Astrocyte (in vitro differentiated cells and primary cell): ENCODE data around the gene GLRB. TPM values are rescaled to one million over a fixed set of nuclear protein-coding genes. Genes with fewer than 3 reads are reported as not detected.
A peak's percentile ranks its signal among the peaks of the same experiment; 100 is the strongest.

ENCODE experiments used
- DNase-seq: peaks from one replicate; pipeline ENCODE4 v3.0.0-alpha.2; 2010; ENCODE audit warnings: low read depth
- FAIRE-seq: peaks from 2 replicates; lab custom pipeline; 2011; peaks lifted over from hg19 to GRCh38; lab: Jason Lieb, UNC
- H2AFZ ChIP-seq: 2 replicates; pipeline ENCODE4 v1.6.0; 2012; ENCODE audit warnings: low read depth, low read length, inconsistent platforms
- H3K27ac ChIP-seq: 2 replicates; pipeline ENCODE4 v1.5.1; 2011; ENCODE audit warnings: low read depth, low read length, inconsistent platforms
- H3K27me3 ChIP-seq: 2 replicates; pipeline ENCODE4 v1.6.0; 2011; ENCODE audit warnings: low read length, inconsistent platforms; ENCODE audit not compliant: insufficient read depth
- H3K36me3 ChIP-seq: 2 replicates; pipeline ENCODE4 v1.5.1; 2011; ENCODE audit warnings: low read length, inconsistent platforms; ENCODE audit not compliant: insufficient read depth
- H3K4me1 ChIP-seq: 2 replicates; pipeline ENCODE4 v1.5.1; 2011; ENCODE audit warnings: low read length, inconsistent platforms; ENCODE audit not compliant: insufficient read depth
- H3K4me2 ChIP-seq: 2 replicates; pipeline ENCODE4 v1.6.0; 2012; ENCODE audit warnings: low read length, inconsistent platforms
- H3K4me3 ChIP-seq: 2 replicates; pipeline ENCODE4 v1.5.1; 2011; ENCODE audit warnings: low read depth, mild to moderate bottlenecking, low read length, inconsistent platforms; ENCODE audit not compliant: insufficient read depth
- H3K79me2 ChIP-seq: 2 replicates; pipeline ENCODE4 v1.6.0; 2012; ENCODE audit warnings: mild to moderate bottlenecking, low read length, inconsistent platforms; ENCODE audit not compliant: insufficient read depth
- H3K9ac ChIP-seq: 2 replicates; pipeline ENCODE4 v1.6.0; 2012; ENCODE audit warnings: mild to moderate bottlenecking, low read length, inconsistent platforms
- H3K9me3 ChIP-seq: 2 replicates; pipeline ENCODE4 v1.5.1; 2012; ENCODE audit warnings: low read depth, mild to moderate bottlenecking, low read length, inconsistent platforms; ENCODE audit not compliant: insufficient read depth
- H4K20me1 ChIP-seq: 2 replicates; pipeline ENCODE4 v1.6.0; 2012; ENCODE audit warnings: low read length, inconsistent platforms; ENCODE audit not compliant: insufficient read depth
- H3K27ac Mint-ChIP-seq: one replicate; pipeline ENCODE4 v1.8.0; 2021; ENCODE audit warnings: mild to moderate bottlenecking, mixed read lengths; ENCODE audit not compliant: unreplicated experiment
- H3K27me3 Mint-ChIP-seq: one replicate; pipeline ENCODE4 v1.8.0; 2021; ENCODE audit warnings: low read depth, mixed read lengths; ENCODE audit not compliant: unreplicated experiment
- H3K36me3 Mint-ChIP-seq: one replicate; pipeline ENCODE4 v1.8.0; 2021; ENCODE audit warnings: low read depth, mixed read lengths; ENCODE audit not compliant: unreplicated experiment
- H3K4me1 Mint-ChIP-seq: one replicate; pipeline ENCODE4 v1.8.0; 2021; ENCODE audit warnings: low read depth, mixed read lengths; ENCODE audit not compliant: unreplicated experiment
- H3K4me3 Mint-ChIP-seq: one replicate; pipeline ENCODE4 v1.8.0; 2021; ENCODE audit warnings: mild to moderate bottlenecking, moderate library complexity, mixed read lengths; ENCODE audit not compliant: unreplicated experiment
- H3K9me3 Mint-ChIP-seq: one replicate; pipeline ENCODE4 v1.8.0; 2021; ENCODE audit warnings: mild to moderate bottlenecking, mixed read lengths; ENCODE audit not compliant: unreplicated experiment
- EZH2 ChIP-seq: IDR thresholded peaks from 2 replicates; pipeline ENCODE4 v1.6.1; 2012; ENCODE audit warnings: mild to moderate bottlenecking, low read length, inconsistent platforms; ENCODE audit not compliant: insufficient read depth
- total RNA-seq: library from RNA; stranded (reverse); gene quantifications from 2 replicates; pipeline ENCODE4 v1.2.1, GENCODE V29; 2021
- TF ChIP-seq, protein P1 (sequence below): IDR thresholded peaks from 2 replicates; pipeline ENCODE4 v1.5.1; 2011; ENCODE audit warnings: low read depth, mild to moderate bottlenecking, inconsistent platforms, low read length, moderate library complexity; ENCODE audit not compliant: insufficient read depth

The GLRB gene
- total RNA-seq, 1 donor from 2014 or later, result 5.7 TPM

DNA sequence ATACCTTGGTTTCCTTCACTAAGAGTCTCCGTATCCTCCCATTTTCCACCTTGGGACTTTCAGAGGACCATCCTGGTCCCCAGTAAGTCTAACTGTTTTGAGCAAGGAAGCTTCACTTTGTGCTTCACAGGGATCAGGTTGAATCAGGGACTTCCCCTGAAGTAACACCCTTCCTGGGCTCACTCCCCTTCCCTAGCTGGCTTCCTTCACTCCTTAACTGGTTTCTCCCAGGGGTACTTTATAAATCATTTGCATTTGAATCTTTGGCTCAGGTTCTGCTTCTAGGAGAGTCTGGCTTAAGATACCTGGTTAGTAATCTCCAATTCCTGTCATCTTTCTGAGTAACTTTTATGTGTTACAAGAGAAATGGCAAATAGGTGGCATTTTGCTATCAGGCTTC lies 120.1 kb downstream of the GLRB start:
- no peaks in the 10 kb centered on the region for H3K4me1 ChIP-seq
- Mint-ChIP-seq H3K27ac (no peak overlapping the region), H3K4me1 (no peaks in the 10 kb centered on the region), H3K36me3 (no peaks in the 10 kb centered on the region), H3K27me3 (peaks cover 3% of the 10 kb centered on the region), H3K9me3 (no peaks in the 10 kb centered on the region), H3K4me3 (no peak overlapping the region)
- no peak overlapping the region for H3K27ac ChIP-seq
- no peak overlapping the region for H3K9ac ChIP-seq
- TF ChIP-seq, protein P1, sequence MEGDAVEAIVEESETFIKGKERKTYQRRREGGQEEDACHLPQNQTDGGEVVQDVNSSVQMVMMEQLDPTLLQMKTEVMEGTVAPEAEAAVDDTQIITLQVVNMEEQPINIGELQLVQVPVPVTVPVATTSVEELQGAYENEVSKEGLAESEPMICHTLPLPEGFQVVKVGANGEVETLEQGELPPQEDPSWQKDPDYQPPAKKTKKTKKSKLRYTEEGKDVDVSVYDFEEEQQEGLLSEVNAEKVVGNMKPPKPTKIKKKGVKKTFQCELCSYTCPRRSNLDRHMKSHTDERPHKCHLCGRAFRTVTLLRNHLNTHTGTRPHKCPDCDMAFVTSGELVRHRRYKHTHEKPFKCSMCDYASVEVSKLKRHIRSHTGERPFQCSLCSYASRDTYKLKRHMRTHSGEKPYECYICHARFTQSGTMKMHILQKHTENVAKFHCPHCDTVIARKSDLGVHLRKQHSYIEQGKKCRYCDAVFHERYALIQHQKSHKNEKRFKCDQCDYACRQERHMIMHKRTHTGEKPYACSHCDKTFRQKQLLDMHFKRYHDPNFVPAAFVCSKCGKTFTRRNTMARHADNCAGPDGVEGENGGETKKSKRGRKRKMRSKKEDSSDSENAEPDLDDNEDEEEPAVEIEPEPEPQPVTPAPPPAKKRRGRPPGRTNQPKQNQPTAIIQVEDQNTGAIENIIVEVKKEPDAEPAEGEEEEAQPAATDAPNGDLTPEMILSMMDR, result no peak
- no peak for TF ChIP-seq EZH2
- no peak overlapping the region for H3K4me2 ChIP-seq
- H3K79me2 ChIP-seq, result no peaks in the 10 kb centered on the region
- no peaks in the 10 kb centered on the region for H4K20me1 ChIP-seq
- no peaks in the 10 kb centered on the region for H3K36me3 ChIP-seq
- H2AFZ ChIP-seq, result no peak overlapping the region
- no peak overlapping the region for H3K4me3 ChIP-seq
- no peak for DNase-seq
- no peaks in the 10 kb centered on the region for H3K9me3 ChIP-seq
- H3K27me3 ChIP-seq, result no peaks in the 10 kb centered on the region
- FAIRE-seq, result no peak

DNA sequence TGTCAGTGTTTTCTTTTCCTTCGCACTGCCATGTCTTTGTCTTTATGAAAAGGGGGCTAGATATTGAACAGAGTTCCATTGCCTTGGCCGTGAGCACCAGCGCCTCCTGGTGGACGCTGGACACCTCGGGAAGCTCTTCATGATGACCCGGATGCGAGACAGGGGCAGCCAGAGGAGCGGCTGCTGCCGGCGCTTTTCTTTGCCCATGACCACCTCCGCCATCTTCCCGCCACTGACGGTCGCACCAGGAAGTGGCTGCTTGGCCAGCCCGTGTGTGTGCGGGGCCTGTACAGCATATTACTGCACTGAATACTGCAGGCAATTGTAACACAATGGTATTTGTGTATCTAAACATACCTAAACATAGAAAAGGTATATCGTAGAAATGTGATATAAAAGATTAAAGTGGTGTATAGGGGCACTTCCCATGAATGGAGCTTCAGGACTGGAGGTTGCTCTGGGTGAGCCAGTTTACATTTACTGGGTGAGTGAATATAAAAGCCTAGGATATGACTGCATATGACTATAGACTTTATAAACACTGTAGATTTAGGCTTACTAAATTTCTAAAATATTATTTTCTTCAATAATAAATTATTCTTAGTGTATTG lies 128.8 kb downstream of the GLRB start:
- Histone ChIP-seq H3K9me3 (no peaks in the 10 kb centered on the region), H3K36me3 (no peaks in the 10 kb centered on the region), H3K9ac (no peak overlapping the region), H3K27me3 (no peaks in the 10 kb centered on the region), H3K4me3 (no peak overlapping the region), H4K20me1 (no peaks in the 10 kb centered on the region), H3K4me2 (no peak overlapping the region), H3K4me1 (no peaks in the 10 kb centered on the region), H3K79me2 (no peaks in the 10 kb centered on the region), H2AFZ (no peak overlapping the region), H3K27ac (no peak overlapping the region)
- no peaks in the 10 kb centered on the region for H3K4me1 Mint-ChIP-seq
- H3K4me3 Mint-ChIP-seq, result no peak overlapping the region
- H3K9me3 Mint-ChIP-seq, result peaks cover 3% of the 10 kb centered on the region
- H3K27me3 Mint-ChIP-seq, result no peaks in the 10 kb centered on the region
- no peak overlapping the region for H3K27ac Mint-ChIP-seq
- H3K36me3 Mint-ChIP-seq, result no peaks in the 10 kb centered on the region
- FAIRE-seq (no peak), DNase-seq (no peak)
- TF ChIP-seq, protein P1, result peak; percentile 7
- TF ChIP-seq EZH2, result no peak

- Mint-ChIP-seq H3K4me3 (no peak overlapping the region), H3K36me3 (no peaks in the 10 kb centered on the region), H3K27me3 (peaks cover 27% of the 10 kb centered on the region), H3K9me3 (no peaks in the 10 kb centered on the region), H3K27ac (no peak overlapping the region), H3K4me1 (peaks cover 2% of the 10 kb centered on the region)
- Histone ChIP-seq H3K27ac (no peak overlapping the region), H2AFZ (no peak overlapping the region), H4K20me1 (no peaks in the 10 kb centered on the region), H3K79me2 (no peaks in the 10 kb centered on the region), H3K27me3 (peaks cover 26% of the 10 kb centered on the region), H3K36me3 (no peaks in the 10 kb centered on the region), H3K4me3 (no peak overlapping the region), H3K4me2 (no peak overlapping the region), H3K9ac (no peak overlapping the region), H3K4me1 (peaks cover 18% of the 10 kb centered on the region), H3K9me3 (no peaks in the 10 kb centered on the region)
- DNase-seq (peak; percentile 2), FAIRE-seq (peak; percentile 29)
- no peak for TF ChIP-seq EZH2
- TF ChIP-seq, protein P1, result peak; percentile 62
These were observed 141.8 kb downstream of the GLRB start for GRCh38 chr4:157217708-157218107.
